HepG2 (cell line): ENCODE data around the gene RPP25L. TPM values are rescaled to one million over a fixed set of nuclear protein-coding genes. Genes with fewer than 3 reads are reported as not detected.

ENCODE experiments used
- FOXA3 ChIP-seq: IDR thresholded peaks from 2 replicates; pipeline ENCODE4 v1.6.1; 2016; ENCODE audit warnings: missing genetic modification reagents, missing compliant biosample characterization
- FOXK2 ChIP-seq: fragments of 450-650 bp; IDR thresholded peaks from 2 replicates; pipeline ENCODE4 v1.6.1; 2016
- NFATC3 ChIP-seq: sonication (generic); formaldehyde crosslinking; IDR thresholded peaks from 2 replicates; pipeline ENCODE4 v1.5.1; 2020; ENCODE audit warnings: mild to moderate bottlenecking, missing genetic modification reagents
- NFKBIZ ChIP-seq: IDR thresholded peaks from 2 replicates; pipeline ENCODE4 v1.6.1; 2018; ENCODE audit warnings: missing genetic modification reagents, missing compliant biosample characterization
- NONO ChIP-seq, 2 experiments: fragments of 450-650 bp in 1 of 2; sonication (generic) in 1 of 2; formaldehyde crosslinking in 1 of 2; IDR thresholded peaks in 1 of 2; conservative IDR thresholded peaks in 1 of 2; 2 replicates each; pipeline versions ENCODE4 v1.6.1 to v1.8.0; 2017 to 2022; ENCODE audit warnings: mild to moderate bottlenecking in 1 of 2, missing genetic modification reagents in 1 of 2, moderate library complexity in 1 of 2
- PBX3 ChIP-seq: sonication (generic); formaldehyde crosslinking; IDR thresholded peaks from 2 replicates; pipeline ENCODE4 v1.8.1; 2023; ENCODE audit warnings: missing genetic modification reagents, inconsistent platforms, borderline replicate concordance
- YEATS2 ChIP-seq: sonication (generic); formaldehyde crosslinking; IDR thresholded peaks from 2 replicates; pipeline ENCODE4 v1.4.0; 2020; ENCODE audit warnings: missing genetic modification reagents, borderline replicate concordance
- ZEB1 ChIP-seq: IDR thresholded peaks from 2 replicates; pipeline ENCODE4 v1.6.1; 2012; ENCODE audit warnings: mild to moderate bottlenecking, low read depth, inconsistent platforms; ENCODE audit not compliant: insufficient replicate concordance
- ZHX1 ChIP-seq: sonication (generic); formaldehyde crosslinking; IDR thresholded peaks from 2 replicates; pipeline ENCODE4 v1.8.1; 2022; ENCODE audit warnings: low read depth, mild to moderate bottlenecking, missing genetic modification reagents
- ZNF503 ChIP-seq: sonication (generic); formaldehyde crosslinking; IDR thresholded peaks from 2 replicates; pipeline ENCODE4 v1.4.0; 2020; ENCODE audit warnings: missing genetic modification reagents
- ZNF616 ChIP-seq: sonication (generic); formaldehyde crosslinking; IDR thresholded peaks from 2 replicates; pipeline ENCODE4 v1.5.0; 2020; ENCODE audit warnings: low read depth, mild to moderate bottlenecking, missing genetic modification reagents
- ZNF670 ChIP-seq: sonication (generic); formaldehyde crosslinking; IDR thresholded peaks from 2 replicates; pipeline ENCODE4 v1.8.0; 2022; ENCODE audit warnings: mild to moderate bottlenecking, missing genetic modification reagents, borderline replicate concordance
- ZNF776 ChIP-seq: sonication (generic); formaldehyde crosslinking; IDR thresholded peaks from 2 replicates; pipeline ENCODE4 v1.4.0; 2020; ENCODE audit warnings: mild to moderate bottlenecking, missing genetic modification reagents
- ZNF777 ChIP-seq: sonication (generic); formaldehyde crosslinking; IDR thresholded peaks from 2 replicates; pipeline ENCODE4 v1.4.0; 2020; ENCODE audit warnings: missing genetic modification reagents
- ZNF816 ChIP-seq: sonication (generic); formaldehyde crosslinking; IDR thresholded peaks from 2 replicates; pipeline ENCODE4 v1.8.0; 2022; ENCODE audit warnings: missing genetic modification reagents, mild to moderate bottlenecking, borderline replicate concordance
- ZNF878 ChIP-seq: sonication (generic); formaldehyde crosslinking; IDR thresholded peaks from 2 replicates; pipeline ENCODE4 v1.8.1; 2023; ENCODE audit warnings: mild to moderate bottlenecking, missing genetic modification reagents, moderate library complexity
- polyA plus RNA-seq, 8 experiments: library from polyadenylated mRNA; depleted of rRNA in 3 of 8; stranded (reverse) in 7 of 8; unstranded in 1 of 8; fragments of >200 nt; fragmentation: Illumina TruSeq in 4 of 8; extraction: Trizol in 4 of 8; gene quantifications; 2 replicates each; pipeline versions ENCODE4 v1.2.1 to v1.2.3, GENCODE V29; 2011 to 2016; ENCODE audit warnings: low read depth in 4 of 8, missing spikeins in 1 of 8, mixed read lengths in 1 of 8; ENCODE audit not compliant: insufficient read depth in 1 of 8
- total RNA-seq, 5 experiments: library from RNA; depleted of rRNA; stranded (reverse); fragments of >200 nt; fragmentation: Illumina TruSeq; extraction: Trizol; gene quantifications; 2 replicates each; pipeline ENCODE4 v1.2.3, GENCODE V29; 2016; ENCODE audit warnings: low read depth in 1 of 5
- TF ChIP-seq, protein P1 (sequence below): sonication (generic); formaldehyde crosslinking; IDR thresholded peaks from 2 replicates; pipeline ENCODE4 v1.5.0; 2020; ENCODE audit warnings: missing genetic modification reagents
- TF ChIP-seq, protein P2 (sequence below): conservative IDR thresholded peaks from 2 replicates; pipeline ENCODE4 v1.6.1; 2018; ENCODE audit warnings: missing genetic modification reagents

Gene RPP25L
- total and polyA plus RNA-seq, 2 of the 13 experiments (the other 11 are each of a cell fraction or from before 2014, with no cell fraction given): 24.5 to 27.3 TPM

GRCh38 chr9:34611811-34612787, at the start of gene RPP25L (continued):
- no peak for TF ChIP-seq FOXK2
- TF ChIP-seq NFKBIZ (CRISPR knock-in tag): 0 out of 2 replicates have a peak, but pooled peaks have one; percentile 17
- TF ChIP-seq ZHX1: no peak
- peak; percentile 23; the same call in 1 of the 2 replicates for TF ChIP-seq FOXA3
- 0 out of 2 replicates have a peak, but pooled peaks have one; percentile 52 for TF ChIP-seq ZNF776 (CRISPR knock-in tag)
- TF ChIP-seq PBX3 (CRISPR knock-in tag): no peak
- no peak for TF ChIP-seq ZNF878 (CRISPR knock-in tag)
- no peak for TF ChIP-seq ZNF616 (CRISPR knock-in tag)
- TF ChIP-seq ZEB1: no peak
- TF ChIP-seq ZNF816: no peak; the same call in 1 of the 2 replicates
- TF ChIP-seq NFATC3 (CRISPR knock-in tag): no peak
- peak; percentile 4; the same call in 1 of the 2 replicates for TF ChIP-seq YEATS2 (CRISPR knock-in tag)
- TF ChIP-seq NONO (IDR thresholded peaks at IDR 0.05): no peak
- no peak; the same call in none of the 2 replicates for TF ChIP-seq NONO (CRISPR knock-in tag; conservative IDR thresholded peaks at IDR 0.05)
- no peak for TF ChIP-seq ZNF670 (CRISPR knock-in tag)
- TF ChIP-seq ZNF777: peak; percentile 97
- TF ChIP-seq ZNF503: no peak
- TF ChIP-seq, protein P1, sequence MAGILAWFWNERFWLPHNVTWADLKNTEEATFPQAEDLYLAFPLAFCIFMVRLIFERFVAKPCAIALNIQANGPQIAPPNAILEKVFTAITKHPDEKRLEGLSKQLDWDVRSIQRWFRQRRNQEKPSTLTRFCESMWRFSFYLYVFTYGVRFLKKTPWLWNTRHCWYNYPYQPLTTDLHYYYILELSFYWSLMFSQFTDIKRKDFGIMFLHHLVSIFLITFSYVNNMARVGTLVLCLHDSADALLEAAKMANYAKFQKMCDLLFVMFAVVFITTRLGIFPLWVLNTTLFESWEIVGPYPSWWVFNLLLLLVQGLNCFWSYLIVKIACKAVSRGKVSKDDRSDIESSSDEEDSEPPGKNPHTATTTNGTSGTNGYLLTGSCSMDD: no peak
- TF ChIP-seq, protein P2, sequence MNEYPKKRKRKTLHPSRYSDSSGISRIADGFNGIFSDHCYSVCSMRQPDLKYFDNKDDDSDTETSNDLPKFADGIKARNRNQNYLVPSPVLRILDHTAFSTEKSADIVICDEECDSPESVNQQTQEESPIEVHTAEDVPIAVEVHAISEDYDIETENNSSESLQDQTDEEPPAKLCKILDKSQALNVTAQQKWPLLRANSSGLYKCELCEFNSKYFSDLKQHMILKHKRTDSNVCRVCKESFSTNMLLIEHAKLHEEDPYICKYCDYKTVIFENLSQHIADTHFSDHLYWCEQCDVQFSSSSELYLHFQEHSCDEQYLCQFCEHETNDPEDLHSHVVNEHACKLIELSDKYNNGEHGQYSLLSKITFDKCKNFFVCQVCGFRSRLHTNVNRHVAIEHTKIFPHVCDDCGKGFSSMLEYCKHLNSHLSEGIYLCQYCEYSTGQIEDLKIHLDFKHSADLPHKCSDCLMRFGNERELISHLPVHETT: peak; percentile 53
- TF ChIP-seq, all 625 proteins: peak for 167
